ENCODE measurements around the gene AASS. TPM values are rescaled to one million over a fixed set of nuclear protein-coding genes. Genes with fewer than 3 reads are reported as not detected.

AASS gene
- total RNA-seq, 6 experiments from 2014 or later = 23.6 to 83.0 (median 39.0) TPM

DNA sequence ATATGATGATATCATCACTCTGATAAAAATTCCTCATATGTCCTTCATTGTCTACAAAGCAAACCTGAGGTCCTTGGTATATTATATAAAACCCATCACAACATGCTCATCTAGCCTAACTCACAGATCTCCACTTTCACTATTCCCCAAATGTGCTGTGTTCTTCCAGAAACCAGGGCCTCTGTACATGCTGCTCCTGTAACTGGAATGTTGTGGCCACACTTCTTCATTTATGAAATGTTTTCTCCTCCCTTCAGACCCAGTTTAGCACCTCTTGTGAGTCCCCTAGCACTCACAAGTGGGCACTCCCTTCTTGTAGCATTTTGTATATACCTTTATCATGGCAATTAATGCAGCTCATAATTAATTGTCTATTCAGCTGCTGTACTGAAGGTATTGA is 61.9 kb downstream of the AASS start:
- H3K27me3 ChIP-seq = no peaks in the 10 kb centered on the region
- H3K4me3 ChIP-seq = no peak overlapping the region
- no peak for ATAC-seq
- intact Hi-C loops (cut with DNase I) = no loop called here
- TF ChIP-seq POLR2A (IDR thresholded peaks at IDR 0.05) (no peak), CTCF (IDR thresholded peaks at IDR 0.05) (no peak)
- no peak overlapping the region for H3K27ac ChIP-seq
- peaks cover 0 to 77% (median 28%) of the 10 kb centered on the region in 4 donors for H3K36me3 ChIP-seq
- DNase-seq = no peak
- H3K4me1 ChIP-seq = no peaks in the 10 kb centered on the region
- H3K9me3 ChIP-seq = no peaks in the 10 kb centered on the region

DNA sequence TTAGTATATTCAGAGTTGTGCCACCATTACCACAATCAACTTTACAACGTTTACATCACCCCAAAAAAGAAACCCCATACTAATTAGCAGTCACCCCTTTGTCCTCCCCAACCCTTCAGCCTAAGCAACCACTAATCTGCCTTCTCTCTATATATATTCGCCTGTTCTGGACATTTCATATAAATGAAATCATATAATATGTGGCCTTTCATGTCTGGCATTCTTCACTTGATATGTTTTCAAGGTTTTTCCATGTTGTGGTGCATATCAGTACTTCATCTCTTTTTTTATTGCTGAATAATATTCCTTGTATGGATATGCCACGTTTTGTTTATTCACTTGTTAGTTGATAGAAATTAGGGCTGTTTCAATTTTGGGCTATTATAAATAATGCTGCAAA is 70.4 kb downstream of the AASS start:
- Histone ChIP-seq H3K4me1 (no peaks in the 10 kb centered on the region), H3K36me3 (peaks cover 0 to 37% (median 13%) of the 10 kb centered on the region in 4 donors), H3K4me3 (no peak overlapping the region), H3K27ac (no peak overlapping the region), H3K27me3 (no peaks in the 10 kb centered on the region), H3K9me3 (no peaks in the 10 kb centered on the region)
- ATAC-seq (no peak), DNase-seq (no peak)
- TF ChIP-seq CTCF (IDR thresholded peaks at IDR 0.05) (no peak), POLR2A (IDR thresholded peaks at IDR 0.05) (no peak)
- 72% methylated on average over 3 of the region's 3 CpGs for WGBS (ENCODE audit: insufficient coverage, low coverage, low lambda C conversion rate, missing lambda C conversion rate)
- intact Hi-C loops (cut with DNase I) = no loop called here

DNA sequence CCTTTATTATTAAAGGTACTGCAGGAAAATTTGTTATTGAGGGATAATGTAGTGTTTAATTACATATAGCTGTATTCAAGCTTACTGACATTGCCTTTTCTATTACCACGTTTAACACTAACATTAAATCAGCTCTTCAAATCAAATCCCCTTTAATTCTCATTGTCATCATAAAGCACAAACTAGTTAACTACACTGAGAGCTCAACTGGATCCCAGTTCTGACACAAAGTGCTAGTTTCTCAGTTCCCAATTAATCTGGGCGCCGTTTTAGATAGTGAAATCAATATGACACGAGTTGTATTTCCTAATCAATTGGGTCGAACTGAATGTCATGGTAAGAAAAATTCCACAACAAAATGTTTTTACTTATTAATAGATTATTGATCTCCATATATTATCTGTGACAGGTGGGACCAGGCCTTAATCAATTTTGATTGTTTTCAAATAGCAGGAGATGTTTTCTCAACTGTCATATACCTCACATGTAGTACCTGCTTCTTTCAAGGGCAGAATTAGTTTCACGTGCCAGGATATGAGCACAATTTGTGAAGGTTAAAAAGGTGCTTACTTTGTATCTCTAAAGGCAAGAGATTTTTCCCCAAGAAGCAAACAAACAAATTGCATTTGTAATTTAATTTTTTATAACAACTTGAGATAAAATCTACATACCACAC is 71.0 kb downstream of the AASS start:
- H3K4me3 ChIP-seq = no peak overlapping the region
- no peaks in the 10 kb centered on the region for H3K27me3 ChIP-seq
- DNase-seq (no peak), ATAC-seq (no peak)
- intact Hi-C loops (cut with DNase I) = no loop called here
- no peaks in the 10 kb centered on the region for H3K4me1 ChIP-seq
- 71% methylated on average over 6 of the region's 6 CpGs for WGBS (ENCODE audit: insufficient coverage, low coverage, low lambda C conversion rate, missing lambda C conversion rate)
- TF ChIP-seq POLR2A (IDR thresholded peaks at IDR 0.05) = no peak
- peaks cover 0 to 31% (median 13%) of the 10 kb centered on the region in 4 donors for H3K36me3 ChIP-seq
- no peaks in the 10 kb centered on the region for H3K9me3 ChIP-seq
- no peak overlapping the region for H3K27ac ChIP-seq

- intact Hi-C loops (cut with DNase I) = no loop called here
- H3K4me3 ChIP-seq = no peak overlapping the region
- TF ChIP-seq CTCF (IDR thresholded peaks at IDR 0.05) (no peak), POLR2A (IDR thresholded peaks at IDR 0.05) (no peak)
- 89% methylated on average over 2 of the region's 2 CpGs for WGBS (ENCODE audit: insufficient coverage, low coverage, low lambda C conversion rate, missing lambda C conversion rate)
- ATAC-seq (no peak), DNase-seq (no peak)
- H3K4me1 ChIP-seq = no peaks in the 10 kb centered on the region
- H3K36me3 ChIP-seq = peaks cover 0 to 23% (median 6%) of the 10 kb centered on the region in 4 donors
- H3K9me3 ChIP-seq = no peaks in the 10 kb centered on the region
- H3K27me3 ChIP-seq = no peaks in the 10 kb centered on the region
- no peak overlapping the region for H3K27ac ChIP-seq
Observed at GRCh38 chr7:122072272-122072671, 71.8 kb downstream of the AASS start.

DNA sequence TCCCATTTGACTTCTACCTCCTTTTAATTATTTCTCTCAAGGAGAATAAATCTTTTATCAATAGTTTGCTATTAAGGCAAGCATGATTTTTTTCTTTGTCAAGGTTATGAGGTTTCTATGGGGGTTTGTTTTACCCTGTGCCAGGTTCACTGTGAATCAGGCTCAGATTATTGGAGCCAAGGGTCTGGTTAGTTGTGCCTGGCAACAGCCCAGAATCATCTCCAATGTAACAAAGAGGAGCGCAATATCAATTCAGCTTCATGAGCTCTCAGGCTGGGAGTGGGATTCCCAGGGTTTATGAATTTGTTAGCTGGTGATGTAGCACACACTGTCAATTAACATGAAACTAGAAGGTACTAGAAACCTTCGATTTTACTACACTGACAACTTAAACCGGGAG is 73.2 kb downstream of the AASS start:
- ATAC-seq (no peak), DNase-seq (no peak)
- Histone ChIP-seq H3K9me3 (no peaks in the 10 kb centered on the region), H3K36me3 (peaks cover 0 to 11% (median 4%) of the 10 kb centered on the region in 4 donors), H3K4me1 (no peaks in the 10 kb centered on the region), H3K27ac (no peak overlapping the region), H3K4me3 (no peak overlapping the region), H3K27me3 (no peaks in the 10 kb centered on the region)
- intact Hi-C loops (cut with DNase I) = no loop called here
- 95% methylated on average over 3 of the region's 3 CpGs for WGBS (ENCODE audit: insufficient coverage, low coverage, low lambda C conversion rate, missing lambda C conversion rate)
- no peak for TF ChIP-seq CTCF (IDR thresholded peaks at IDR 0.05)
- TF ChIP-seq POLR2A (IDR thresholded peaks at IDR 0.05) = no peak
